HG02840 (cell line): ENCODE results near the gene HOXC4.

Experiments used
- ATAC-seq: cut with Tn5 transposase; IDR thresholded peaks from one replicate; pipeline ENCODE4 v1.9.1; 2021; ENCODE audit warnings: mild to moderate bottlenecking, moderate library complexity, moderate number of reproducible peaks; ENCODE audit not compliant: unreplicated experiment, low FRiP score

Gene HOXC4

DNA sequence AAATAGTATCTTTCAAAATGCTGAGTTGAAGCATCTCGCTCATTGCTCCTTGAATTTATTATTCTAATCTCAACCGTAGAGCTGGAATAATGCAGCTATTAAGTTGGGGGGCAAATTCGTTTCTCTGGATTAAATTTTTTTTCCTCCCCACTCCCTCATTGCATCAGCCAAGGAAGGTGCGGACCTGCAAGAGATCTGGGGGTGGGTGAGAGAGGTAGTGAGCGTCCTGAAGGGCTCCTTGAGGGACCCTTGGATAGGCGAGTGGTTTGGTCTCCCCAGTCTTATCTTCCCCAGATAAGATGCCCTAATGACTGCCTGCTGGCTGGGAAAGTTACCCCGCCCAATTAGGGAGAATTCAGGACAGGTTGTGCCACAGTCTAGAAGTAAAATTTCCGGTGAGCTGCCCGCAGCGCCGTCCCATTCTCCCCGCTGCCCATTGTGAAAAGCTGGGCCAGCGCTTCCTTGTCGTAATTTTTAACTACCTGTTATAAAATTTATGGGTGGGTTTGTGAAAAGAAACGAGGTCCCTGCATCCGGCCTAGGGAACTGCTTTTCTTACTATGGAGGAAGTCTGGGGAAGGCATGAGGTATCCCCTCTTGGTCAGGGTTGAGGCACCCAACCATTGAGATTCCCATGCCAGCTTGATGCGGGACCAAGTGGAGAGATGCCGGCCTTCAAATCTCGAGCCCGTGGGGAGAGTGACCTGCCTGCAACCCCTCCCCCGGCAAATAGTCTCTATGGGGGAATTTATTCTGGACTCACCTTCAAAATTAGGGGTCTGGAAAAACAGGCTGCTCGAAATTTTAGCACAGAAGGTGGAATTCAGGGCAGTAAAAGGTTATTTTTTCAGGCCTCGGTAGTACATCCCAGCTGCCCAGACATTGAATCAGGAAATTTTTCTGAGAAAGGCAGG lies 38.4 kb upstream of the HOXC4 start:
- ATAC-seq = no peak

DNA sequence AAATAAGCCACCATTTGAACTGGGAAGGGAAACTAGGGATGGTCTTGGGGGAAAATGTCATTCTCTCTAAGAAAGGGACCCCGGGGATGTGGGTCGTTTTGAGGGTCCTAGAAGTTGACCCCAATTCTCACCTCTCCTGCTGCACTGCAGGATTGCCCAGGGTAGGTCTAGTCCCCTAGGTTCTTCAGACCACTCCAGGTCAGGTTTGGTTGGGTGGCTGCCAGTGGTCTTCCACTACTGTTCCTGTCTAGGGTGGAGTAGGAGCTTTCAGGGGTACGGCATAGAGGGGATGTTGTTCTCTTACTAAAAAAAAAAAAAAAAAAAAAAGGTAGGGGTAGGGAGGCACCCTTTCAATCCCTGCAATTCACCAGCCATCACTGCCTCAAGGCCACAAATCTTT lies 37.6 kb upstream of the HOXC4 start:
- no peak for ATAC-seq

DNA sequence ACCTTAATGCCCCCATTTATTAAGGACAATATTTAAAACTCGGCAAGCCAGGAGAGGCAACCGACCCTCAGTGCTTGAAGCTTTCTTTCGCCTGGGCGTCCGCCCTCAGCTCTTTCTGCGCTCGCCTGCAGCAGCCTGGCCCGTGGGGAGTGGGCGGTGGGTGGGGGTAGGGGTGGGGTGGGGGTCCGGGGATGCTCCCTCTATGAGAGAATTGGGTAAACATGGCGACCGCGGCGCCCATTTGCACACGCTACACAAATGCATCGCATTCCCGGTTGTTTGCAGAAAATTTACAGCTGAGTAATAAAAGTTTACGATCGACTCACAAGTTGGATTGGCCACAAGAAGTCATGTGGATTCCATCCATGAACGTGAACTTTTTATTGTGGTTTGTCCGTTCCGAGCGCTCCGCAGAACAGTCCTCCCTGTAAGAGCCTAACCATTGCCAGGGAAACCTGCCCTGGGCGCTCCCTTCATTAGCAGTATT lies 37.1 kb upstream of the HOXC4 start:
- no peak for ATAC-seq

DNA sequence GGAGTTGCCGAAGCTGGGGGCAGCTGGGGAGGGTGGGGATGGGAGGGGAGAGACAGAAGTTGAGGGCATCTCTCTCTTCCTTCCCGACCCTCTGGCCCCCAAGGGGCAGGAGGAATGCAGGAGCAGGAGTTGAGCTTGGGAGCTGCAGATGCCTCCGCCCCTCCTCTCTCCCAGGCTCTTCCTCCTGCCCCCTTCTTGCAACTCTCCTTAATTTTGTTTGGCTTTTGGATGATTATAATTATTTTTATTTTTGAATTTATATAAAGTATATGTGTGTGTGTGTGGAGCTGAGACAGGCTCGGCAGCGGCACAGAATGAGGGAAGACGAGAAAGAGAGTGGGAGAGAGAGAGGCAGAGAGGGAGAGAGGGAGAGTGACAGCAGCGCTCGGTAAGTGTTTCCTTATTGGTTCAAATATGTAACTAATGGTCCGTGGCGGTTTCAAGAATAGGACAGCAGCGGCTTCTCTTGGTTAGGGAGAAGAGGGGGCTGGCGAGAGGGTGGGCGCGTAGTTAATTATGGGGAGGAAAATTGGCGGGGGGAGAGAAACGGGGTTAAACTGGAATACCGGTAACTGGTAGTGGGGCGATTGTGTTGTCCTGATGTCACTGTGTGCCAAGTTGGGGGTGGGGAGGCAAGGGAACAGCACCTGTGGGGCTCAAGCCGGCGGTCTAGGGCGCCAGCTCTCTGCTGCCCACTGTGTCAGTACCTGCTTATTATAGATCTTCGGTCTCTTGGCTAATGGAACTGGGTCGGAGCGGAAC lies 36.4 kb upstream of the HOXC4 start:
- ATAC-seq = peak; percentile 17

DNA sequence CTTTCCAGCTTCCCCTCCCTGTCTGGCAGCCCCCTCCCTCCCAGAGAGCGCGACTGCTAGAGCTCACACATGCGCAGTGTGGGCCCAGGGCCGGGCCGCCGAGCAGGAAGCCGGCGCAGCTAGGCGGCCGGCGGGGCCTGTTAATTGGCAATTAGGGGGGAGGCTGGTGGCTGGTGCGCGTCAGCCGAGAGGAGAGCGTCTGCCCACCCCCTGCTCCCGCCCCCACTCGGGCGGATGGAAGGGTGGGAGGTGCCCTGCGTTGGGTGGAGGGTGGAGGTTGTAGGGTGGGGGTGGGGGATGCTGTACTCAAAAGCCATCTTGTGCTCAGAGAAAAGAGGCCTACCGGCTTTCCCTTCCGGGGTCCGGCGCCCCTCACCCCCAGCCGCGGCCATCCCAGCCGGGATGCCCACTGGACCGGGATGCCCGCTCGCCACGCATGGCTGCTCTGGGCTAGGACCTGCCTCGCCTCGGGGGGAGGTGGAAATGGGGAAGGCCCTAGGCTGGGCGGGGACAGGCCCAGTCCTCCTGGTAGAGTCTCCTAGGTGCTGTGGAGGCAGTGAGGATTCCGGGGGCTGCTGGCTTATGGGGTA lies 35.7 kb upstream of the HOXC4 start:
- ATAC-seq = peak; percentile 84

DNA sequence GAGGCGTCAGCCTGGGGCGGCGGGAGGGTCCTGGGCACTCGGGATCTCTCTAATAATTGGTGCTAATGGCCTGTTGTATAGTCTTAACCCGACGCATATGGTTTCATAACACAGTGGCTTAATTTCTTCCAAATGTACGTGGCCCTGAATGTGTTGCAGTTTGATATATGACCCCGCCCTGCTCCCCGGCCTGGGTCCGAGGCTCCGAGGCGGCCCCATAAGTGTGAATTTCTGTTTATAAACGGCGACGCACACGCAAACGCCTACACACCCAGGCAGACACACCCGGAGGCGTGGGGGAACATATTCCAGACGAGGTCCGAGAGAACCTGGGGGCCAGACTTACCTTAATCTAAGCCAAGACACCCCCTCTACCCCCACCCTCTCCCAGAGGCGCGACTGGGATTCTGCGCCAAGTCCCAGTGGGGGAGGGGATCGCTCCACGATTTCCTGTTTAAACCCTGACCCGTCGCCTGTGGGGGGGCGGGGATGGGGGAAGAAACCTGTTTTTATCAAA lies 35.1 kb upstream of the HOXC4 start:
- no peak for ATAC-seq

DNA sequence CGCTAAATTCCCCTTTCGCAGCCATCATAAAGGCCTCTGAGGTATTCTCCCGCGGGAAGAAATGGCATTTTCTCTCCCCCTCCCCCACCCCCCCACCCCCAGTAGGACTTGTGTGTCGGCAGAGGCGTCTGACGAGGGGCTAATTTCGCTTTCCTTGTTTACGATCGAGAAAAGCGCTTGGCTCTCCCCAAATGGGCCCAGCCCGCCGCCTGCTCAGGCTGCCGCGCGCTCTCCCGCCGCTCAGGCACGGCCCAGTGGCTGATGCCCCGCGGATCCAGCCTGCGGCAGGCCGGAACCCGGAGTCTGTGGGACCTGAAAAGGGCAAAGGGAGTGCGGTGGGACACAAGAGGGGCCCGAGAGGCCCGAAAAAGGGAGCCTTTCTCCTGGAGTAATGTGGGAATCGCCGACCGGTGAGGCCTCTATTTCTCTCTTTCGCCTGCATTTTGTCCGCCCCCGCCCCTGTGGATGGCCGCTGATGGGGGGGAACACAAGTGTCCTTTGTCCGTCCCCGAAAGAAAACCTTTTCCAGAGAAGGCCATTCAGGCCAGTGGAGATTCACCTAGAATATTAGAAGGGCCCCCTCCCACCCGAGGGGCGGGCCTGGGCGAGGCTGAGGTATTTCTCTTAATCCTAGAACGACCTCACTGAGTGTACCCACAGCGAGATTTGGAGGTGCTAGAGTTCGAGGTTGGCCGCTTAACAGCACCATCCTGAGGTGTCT lies 34.4 kb upstream of the HOXC4 start:
- no peak for ATAC-seq

DNA sequence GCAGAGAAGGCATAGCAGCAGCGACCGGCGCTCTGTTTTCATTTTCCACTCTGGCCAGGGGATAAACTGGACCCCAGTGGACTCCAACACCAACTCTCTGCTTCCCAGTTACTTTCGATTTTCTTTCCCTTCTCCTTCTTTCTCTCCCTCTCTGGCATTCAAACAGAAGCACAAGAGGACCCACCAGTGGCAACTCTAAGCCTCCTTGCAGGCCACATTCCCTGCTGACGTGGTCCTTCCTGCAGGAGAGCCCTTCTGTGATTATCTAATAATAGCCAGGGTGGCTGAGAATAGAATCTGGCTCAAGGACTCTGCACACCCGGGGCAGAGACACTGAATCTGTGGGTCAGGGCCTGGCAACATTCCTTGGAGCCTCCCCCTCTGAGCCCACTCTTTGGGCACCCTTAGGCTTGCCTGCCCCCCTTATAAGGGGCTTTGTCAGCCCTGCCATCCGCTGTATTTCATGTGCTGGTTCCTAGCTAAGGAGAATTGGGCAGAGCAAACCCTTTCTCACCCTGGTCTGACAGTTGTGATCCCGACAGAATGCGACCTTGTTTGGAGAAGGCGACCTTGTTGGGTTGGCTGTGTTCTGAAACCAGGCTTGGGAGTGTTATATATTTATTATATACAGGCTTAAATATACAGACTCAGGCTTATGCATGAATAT lies 33.6 kb upstream of the HOXC4 start:
- ATAC-seq = no peak

DNA sequence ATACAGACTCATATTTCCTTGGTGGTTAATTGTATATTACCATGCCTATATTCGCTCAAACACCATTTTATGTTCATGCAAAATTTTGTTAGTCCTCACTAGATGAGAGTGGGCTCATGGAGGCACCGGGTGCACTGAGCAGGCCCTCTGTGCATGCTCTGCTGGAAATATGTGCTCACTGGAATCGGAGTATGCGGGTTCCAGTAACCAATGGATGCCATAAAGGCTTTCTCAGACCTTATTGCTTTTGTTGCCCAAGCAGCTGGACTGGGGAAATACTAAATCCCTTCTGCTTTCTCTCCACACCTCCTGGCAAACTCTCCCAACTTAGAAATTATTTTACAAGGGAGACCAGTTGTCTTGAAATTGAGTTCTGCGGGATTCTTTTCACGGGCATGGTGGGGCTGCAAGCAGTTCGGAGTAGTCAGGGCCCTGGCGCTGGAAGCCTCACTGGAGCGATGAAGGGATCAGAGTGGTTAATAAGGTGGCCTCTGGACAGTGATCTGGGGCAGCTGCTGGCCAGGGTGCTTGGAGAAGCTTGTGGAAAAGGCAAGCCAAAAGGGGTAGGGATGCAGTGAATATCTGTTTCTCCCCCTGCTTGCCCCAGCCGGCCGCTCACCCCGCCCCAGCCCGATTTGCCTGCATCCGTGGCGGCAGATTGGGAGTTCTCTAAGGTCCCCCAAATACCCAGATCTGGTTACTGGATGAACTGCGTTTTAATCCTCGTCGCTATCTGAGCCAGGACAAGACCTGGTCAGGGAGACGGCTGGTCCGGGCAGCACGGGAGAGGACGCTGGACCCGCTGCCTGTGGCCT lies 32.8 kb upstream of the HOXC4 start:
- ATAC-seq = no peak

DNA sequence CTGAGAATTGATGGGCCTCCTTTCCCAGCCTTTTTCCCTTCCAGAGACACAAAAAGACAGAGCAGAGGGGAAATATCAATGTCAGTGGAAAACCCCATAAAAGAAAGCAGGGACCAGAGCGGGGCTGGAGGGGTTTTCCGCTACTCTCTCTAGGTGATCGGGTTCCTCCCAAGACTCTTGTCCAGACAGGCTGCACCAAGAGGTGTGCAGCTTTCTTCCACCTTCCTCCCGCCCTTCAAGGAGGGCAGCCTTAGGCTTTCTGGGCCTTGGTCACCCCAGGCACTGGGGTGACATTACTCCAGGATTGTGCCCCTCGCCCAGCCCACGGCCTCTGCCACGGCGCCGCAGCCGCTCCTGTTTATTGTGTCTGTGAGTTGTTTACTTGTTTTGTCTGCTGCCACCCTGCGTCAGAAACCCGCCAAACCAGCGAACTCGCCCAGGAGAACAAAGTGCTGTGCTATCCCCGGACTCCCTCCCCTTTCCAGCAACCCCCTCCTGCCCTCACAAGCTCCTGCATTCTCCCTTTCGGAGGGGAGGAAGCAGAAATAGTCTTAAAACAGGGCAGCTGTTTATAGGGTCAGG lies 32.1 kb upstream of the HOXC4 start:
- ATAC-seq = no peak

DNA sequence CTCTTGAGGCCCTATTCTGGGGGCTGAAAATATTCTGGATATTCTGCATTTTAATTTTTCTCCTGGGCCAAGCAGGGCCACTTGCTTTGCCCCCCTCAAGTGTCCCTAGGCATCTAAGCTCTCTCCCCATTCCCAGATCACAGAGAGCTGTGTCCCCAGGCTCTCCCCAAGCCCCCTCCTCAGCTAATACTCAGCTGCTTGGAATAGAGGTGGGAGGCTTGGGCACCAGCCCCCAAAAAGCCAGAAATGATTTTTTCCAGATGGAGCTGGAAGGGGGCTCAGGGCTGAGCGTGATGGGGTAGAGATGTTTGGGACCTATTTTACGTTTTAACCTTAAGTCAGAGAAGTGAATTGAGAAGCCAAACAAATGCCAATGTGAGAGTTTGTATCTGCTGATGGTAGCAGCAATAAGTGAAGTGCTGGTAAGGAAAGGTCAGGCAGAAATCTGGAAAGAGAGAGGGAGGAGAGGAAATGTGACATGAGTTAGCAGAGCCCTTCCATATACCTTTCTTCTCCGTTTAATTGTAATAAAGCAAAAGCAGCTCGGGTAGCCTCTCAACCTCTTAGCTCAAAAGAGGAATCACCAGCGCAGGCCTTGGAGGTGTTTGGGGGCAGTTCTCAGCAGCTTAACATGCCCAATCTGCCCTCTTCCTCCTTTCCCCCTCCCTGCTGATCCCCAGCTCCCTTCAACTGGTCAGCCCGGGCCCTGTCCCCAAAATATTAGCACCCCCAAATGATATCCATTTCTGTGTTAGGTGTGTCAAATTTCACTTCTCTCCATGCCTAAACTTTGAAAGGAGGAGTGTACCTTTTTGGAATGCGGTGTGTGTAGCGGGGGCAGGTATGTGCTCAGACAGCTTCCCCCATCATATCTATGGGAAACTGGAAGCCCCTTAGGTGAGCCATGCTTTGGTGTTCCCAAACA lies 30.4 kb upstream of the HOXC4 start:
- ATAC-seq = no peak

DNA sequence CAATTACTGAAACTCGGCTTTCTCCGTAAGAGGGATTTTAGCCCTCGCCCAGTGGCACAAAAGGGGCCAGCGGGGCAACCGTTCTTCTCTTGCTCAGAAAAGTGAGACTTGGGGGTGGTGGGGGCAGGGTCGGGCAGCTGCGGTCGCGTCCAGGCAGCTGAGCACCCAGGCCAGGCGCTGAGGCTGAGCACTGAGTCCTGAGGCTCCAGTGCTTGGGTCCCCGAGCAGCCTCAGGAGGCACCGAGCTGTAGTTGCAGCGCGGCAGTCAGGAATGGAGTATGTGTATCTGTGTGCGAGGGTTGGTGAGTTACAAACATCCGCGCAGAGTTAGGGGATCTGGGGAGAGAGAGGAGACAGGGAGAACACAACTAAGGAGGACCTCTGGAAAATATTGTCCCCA lies 29.5 kb upstream of the HOXC4 start:
- no peak for ATAC-seq

DNA sequence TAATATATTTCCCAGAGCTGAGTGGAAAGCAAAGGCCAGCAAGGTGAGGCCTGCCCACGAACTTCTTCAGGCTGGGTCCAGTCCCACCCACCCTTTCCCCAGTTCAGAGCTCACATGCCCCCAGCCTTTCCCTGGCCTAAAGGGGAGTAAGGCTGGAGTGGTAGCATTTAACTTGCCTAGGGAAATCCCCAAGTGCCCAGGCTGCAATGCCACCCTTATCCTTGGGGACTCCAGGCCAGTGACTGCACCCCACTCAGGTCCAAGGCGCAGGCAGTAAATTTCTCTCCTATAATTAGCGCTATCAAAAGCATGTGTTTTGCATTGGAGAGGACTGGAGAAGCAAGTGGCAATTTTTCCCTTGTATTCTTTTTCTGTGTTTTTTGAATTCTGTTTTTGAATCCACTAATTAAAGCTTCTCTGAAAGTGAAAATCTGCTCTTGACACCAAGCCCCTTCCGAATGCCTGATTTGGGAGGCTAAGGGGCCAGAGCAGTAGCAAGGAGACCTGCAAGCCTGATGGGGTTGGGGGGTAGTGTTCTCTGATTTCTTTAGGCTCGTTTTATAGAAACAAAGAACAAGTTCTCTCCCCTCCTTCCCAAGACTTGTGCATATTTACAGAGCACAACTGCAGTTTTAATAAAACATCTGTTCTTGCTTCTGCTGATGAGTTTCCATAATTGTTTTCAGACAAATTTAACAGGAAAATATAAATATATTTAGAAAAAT lies 28.9 kb upstream of the HOXC4 start:
- ATAC-seq = no peak

DNA sequence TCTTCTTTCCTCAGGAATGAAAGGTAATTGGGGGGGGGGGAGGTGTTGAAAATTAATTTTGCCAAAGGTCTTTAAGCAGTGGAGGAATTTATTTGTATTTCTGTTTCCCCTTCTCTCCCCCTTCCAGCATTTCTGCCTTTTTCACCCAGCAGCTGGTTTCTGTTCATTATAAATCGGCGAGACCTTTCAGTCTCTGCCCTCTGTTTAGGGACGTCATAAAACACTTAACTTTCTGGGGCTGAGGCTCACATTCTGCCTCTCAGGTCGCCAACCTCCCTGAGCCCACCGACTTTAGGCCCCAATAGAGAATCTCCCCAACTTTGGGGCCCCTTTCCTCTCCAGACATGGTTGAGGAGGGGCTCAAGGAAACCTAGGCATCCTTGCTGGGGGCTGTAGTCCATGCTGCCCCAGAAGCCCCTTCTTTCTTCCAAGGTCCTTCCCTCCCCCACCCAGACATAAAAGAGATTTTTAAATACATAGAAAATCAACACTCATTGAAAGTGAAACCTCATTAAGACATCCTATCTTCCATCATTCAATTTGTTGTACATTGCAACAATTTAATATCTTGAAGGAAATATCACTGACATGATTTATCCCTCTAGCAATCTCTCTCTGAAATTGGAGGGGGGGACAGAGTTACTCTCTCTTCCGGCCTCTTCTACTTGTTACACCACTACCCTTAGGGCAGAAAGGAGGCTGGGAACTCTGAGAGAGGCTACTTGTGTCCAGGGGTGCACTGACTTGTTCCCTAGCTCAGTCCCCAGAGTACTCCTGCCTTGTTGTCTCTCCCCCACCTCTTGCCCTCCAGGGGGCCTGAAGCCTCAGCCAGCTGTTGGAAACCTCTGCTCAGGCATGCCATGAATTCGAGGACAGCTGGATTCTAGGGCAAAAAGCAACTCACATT lies 27.9 kb upstream of the HOXC4 start:
- ATAC-seq = no peak

DNA sequence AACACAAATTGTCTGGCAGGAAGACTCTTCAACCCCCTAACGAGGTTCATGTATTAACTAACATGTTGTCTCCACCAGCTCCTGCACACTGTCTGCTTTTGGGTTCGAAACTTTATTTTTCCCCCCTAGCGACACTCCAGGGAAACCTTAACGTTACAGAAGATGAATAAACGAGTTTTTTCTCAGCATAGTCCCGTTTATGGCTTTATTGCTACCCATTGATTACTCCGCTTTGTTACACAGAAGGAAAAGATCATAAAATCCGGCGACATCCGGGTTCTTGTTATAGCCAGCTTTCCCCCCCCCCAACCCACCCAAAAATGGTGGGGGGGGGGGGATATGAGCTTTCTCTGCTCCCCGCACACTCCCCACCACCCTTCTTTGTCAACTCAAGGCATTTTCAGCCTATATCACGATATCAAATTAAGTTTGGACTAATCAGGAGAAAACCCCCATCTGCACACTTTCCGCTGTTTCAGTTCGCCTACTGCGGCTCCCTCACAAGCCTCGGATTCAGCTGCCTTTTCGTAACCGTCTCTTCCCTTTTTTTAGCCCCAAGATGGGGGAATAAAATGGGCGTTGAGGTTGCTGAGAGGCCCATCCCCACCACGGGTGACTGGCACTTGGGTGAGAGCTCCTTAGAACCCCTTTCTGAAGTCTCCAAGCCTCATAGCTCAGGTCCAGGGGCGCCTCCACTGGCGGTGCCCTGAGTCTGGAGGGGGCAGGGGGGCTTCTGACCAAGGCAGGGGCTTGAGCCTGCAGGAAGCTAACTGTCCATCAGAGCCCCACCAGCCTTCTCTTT lies 26.8 kb upstream of the HOXC4 start:
- no peak for ATAC-seq
